NCI-H526 treated with DMSO at 0.1 percent for 48 hours (cell line): ENCODE measurements around the gene LPIN1.

Experiments used
- DNase-seq: peaks from one replicate; lab custom pipeline; 2025; lab: John Stamatoyannopoulos, UW

Gene LPIN1

GRCh38 chr2:11746376-11746806, at the start of gene LPIN1:
TSS of gene LPIN1 (plus strand) at chr2:11746632. CDS start at chr2:11765542, 18,910 bp downstream.
- peak; percentile 42 for DNase-seq

- DNase-seq: no peak
Observed at GRCh38 chr2:11696736-11697102, 49.7 kb upstream of the LPIN1 start.

GRCh38 chr2:11697103-11697871, 49.1 kb upstream of the LPIN1 start:
- no peak for DNase-seq

- no peak for DNase-seq
Observed at GRCh38 chr2:11698009-11698922, 48.2 kb upstream of the LPIN1 start.

- no peak for DNase-seq
Observed at GRCh38 chr2:11699686-11700670, 46.5 kb upstream of the LPIN1 start.

GRCh38 chr2:11701206-11701605, 45.2 kb upstream of the LPIN1 start:
- DNase-seq: no peak

GRCh38 chr2:11701751-11702301, 44.6 kb upstream of the LPIN1 start:
- no peak for DNase-seq

- DNase-seq: no peak
Observed at GRCh38 chr2:11702946-11703345, 43.5 kb upstream of the LPIN1 start.

- no peak for DNase-seq
Observed at GRCh38 chr2:11703700-11704099, 42.7 kb upstream of the LPIN1 start.

GRCh38 chr2:11705063-11705462, 41.4 kb upstream of the LPIN1 start:
- no peak for DNase-seq

GRCh38 chr2:11705711-11706110, 40.7 kb upstream of the LPIN1 start:
- DNase-seq: no peak

- DNase-seq: no peak
Observed at GRCh38 chr2:11708106-11708505, 38.3 kb upstream of the LPIN1 start.

GRCh38 chr2:11709293-11709692, 37.1 kb upstream of the LPIN1 start:
- no peak for DNase-seq

- no peak for DNase-seq
Observed at GRCh38 chr2:11710210-11710609, 36.2 kb upstream of the LPIN1 start.

- no peak for DNase-seq
Observed at GRCh38 chr2:11710632-11711353, 35.6 kb upstream of the LPIN1 start.

- DNase-seq: no peak
Observed at GRCh38 chr2:11711354-11711716, 35.1 kb upstream of the LPIN1 start.

GRCh38 chr2:11711751-11712150, 34.7 kb upstream of the LPIN1 start:
- no peak for DNase-seq

- DNase-seq: no peak
Observed at GRCh38 chr2:11712866-11713265, 33.6 kb upstream of the LPIN1 start.

GRCh38 chr2:11713815-11714214, 32.6 kb upstream of the LPIN1 start:
- no peak for DNase-seq

GRCh38 chr2:11715987-11716652, 30.3 kb upstream of the LPIN1 start:
- DNase-seq: no peak
